Activated CD4-positive, alpha-beta memory T cell treated with anti-CD3 and anti-CD28 coated beads, Interleukin-2, amount 10 ng/mL, durations not matched to agents 7 days and 5 days (primary cell): ENCODE results near the gene CDC42BPG. TPM values are rescaled to one million over a fixed set of nuclear protein-coding genes. Genes with fewer than 3 reads are reported as not detected.

Experiments used
- CTCF ChIA-PET: fragments of 350-600 bp; sonication (Branson Sonifier 250); formaldehyde crosslinking; loops from one replicate; lab custom pipeline; 2021; ENCODE audit warnings: antibody characterized with exemption, inconsistent platforms; lab: Charles Lee
- POLR2A ChIA-PET: fragments of 350-600 bp; sonication (Branson Sonifier 250); formaldehyde crosslinking; loops from one replicate; lab custom pipeline; 2021; ENCODE audit warnings: antibody characterized with exemption; lab: Charles Lee
- DNase-seq: peaks from one replicate; pipeline ENCODE4 v3.0.0-alpha.2; 2020
- H3K27ac Mint-ChIP-seq: one replicate; pipeline ENCODE4 v1.8.0; 2021; ENCODE audit warnings: mild to moderate bottlenecking, mixed read lengths
- H3K27me3 Mint-ChIP-seq: one replicate; pipeline ENCODE4 v1.8.0; 2021; ENCODE audit warnings: mixed read lengths
- H3K36me3 Mint-ChIP-seq: one replicate; pipeline ENCODE4 v1.8.0; 2021; ENCODE audit warnings: low read depth, mixed read lengths
- H3K4me1 Mint-ChIP-seq: one replicate; pipeline ENCODE4 v1.8.0; 2021; ENCODE audit warnings: mixed read lengths
- H3K4me3 Mint-ChIP-seq: one replicate; pipeline ENCODE4 v1.8.0; 2021; ENCODE audit warnings: mild to moderate bottlenecking, mixed read lengths
- H3K9me3 Mint-ChIP-seq: one replicate; pipeline ENCODE4 v1.8.0; 2021; ENCODE audit warnings: mixed read lengths
- total RNA-seq, 2 experiments: library from RNA; stranded (reverse); gene quantifications; one replicate each; pipeline ENCODE4 v1.2.3, GENCODE V29; 2021

Gene CDC42BPG
- total RNA-seq, 2 experiments from 2014 or later = 0.65 to 0.70 TPM

DNA sequence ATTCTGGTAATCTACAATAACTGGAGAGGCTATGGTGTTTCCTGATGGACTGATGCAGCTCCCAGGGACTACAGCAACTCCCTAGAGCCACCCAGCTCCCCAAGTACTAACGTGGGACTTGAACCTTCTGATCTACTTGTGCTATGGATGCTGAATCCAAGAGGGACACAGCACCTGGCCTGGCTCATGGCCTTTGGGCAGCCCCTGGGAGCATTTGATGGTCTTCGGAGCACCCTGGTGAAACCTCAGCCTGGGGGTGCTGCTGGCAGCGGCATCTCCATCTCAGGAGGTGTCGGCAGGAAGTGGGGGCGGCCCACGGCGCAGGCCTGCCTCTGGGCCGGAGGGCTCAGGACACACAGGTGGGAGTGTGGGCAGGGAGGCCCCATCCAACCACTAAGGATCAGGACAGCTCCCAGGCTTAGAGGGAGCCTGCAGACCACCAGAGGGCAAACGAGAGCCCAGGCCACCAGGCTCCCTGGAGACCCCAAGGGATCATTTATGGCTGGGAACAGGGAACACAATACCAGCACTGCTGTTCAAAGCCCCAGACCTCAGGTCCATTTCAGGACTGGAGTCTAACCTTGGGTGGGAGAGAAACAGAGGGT is 25.2 kb upstream of the CDC42BPG start:
- DNase-seq = no peak
- ChIA-PET CTCF (interaction anchor here (1.9 to 30.8 kb wide), 4 partner anchors 10 to 20 kb away, joined by 7 to 957 read pairs (median 33); partner anchors contain the start of gene EHD1), POLR2A (interaction anchor here (0.7 to 28.1 kb wide), 7 partner anchors 8 to 393 kb away, joined by 3 to 1068 read pairs (median 4); partner anchors contain the start of genes EHD1 and SYVN1)
- Mint-ChIP-seq H3K9me3 (no peaks in the 10 kb centered on the region), H3K4me3 (peak overlapping the region; percentile 59), H3K4me1 (peaks cover 87% of the 10 kb centered on the region), H3K36me3 (peaks cover 70% of the 10 kb centered on the region), H3K27me3 (no peaks in the 10 kb centered on the region), H3K27ac (peak overlapping the region; percentile 86)

DNA sequence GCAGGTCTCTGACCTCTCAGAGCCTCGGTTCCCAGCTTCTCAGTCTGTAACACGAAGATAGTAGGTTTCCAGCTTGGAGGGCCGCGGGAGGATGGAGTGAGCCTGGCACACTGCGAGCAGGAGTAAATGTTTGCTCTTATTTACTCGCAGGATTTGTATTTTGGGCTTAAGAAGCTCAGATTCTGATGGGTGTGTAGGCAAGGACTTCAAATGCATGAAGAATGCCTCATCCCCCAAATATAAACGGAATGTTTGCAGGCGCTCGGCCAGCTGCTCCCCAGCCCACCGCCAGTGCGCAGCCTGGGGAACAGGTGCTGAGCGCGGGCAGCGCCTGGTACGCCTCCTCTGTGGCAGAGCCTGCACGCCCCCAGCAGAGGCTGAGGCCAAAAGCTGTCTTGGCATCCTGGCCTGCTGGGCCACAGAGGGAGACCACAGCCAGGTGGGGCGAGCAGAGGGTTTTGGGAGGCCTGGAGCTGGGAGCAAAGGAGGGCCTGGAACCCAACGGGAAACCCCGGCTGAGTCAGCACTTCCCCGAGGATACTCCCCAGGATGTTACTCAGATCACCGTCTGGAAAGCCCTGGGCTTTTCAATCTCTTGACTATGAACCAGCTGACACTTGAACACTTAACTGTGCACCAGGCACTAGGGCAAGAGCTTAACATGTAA is 24.6 kb upstream of the CDC42BPG start:
- peak overlapping the region; percentile 86 for H3K27ac Mint-ChIP-seq
- ChIA-PET POLR2A (interaction anchor here (0.7 to 28.1 kb wide), 8 partner anchors 8 to 631 kb away, joined by 3 to 1068 read pairs (median 4); partner anchors contain the start of genes EHD1 and SYVN1), CTCF (interaction anchor here (1.0 to 30.8 kb wide), 5 partner anchors 9 to 25 kb away, joined by 3 to 957 read pairs (median 33); partner anchors contain the start of genes CDC42BPG and EHD1)
- H3K4me1 Mint-ChIP-seq = peaks cover 87% of the 10 kb centered on the region
- no peaks in the 10 kb centered on the region for H3K9me3 Mint-ChIP-seq
- H3K36me3 Mint-ChIP-seq = peaks cover 64% of the 10 kb centered on the region
- H3K4me3 Mint-ChIP-seq = peak overlapping the region; percentile 59
- H3K27me3 Mint-ChIP-seq = no peaks in the 10 kb centered on the region
- no peak for DNase-seq

DNA sequence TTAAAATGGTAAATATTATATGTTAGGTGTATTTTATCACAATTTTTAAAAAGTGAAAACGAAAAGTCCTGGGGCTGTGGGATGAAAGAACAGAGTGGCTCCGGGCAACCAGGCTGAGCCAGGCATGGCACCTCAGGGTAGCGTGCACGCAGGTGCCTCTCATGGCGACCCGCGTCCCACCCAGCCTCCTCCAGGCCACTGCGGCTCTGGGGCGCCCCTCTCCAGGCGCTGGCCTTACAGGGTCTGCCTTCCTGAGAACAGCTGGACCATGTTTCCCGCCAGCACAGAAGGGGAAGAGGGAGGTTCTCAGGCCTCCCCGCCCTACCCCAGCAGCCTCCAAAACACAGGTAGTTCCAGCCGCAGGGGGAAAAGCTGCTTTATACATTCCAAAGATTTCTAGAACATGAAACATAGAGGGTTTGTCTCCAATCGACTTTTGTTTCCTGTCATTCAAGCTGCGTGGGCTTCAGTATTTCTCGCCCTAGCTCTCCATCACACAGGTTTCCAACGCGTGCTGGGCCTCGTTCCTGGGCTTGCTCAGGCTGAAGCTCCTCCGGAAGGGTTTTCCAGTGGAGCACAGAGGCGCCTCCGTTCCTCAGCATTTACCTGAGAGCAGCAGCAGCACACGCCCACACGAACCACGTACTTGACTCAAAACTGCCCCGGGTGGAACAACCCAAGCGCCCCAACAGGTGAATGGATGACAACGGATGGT is 23.5 kb upstream of the CDC42BPG start:
- POLR2A ChIA-PET = interaction anchor here (0.9 to 28.1 kb wide), 4 partner anchors 15 to 632 kb away, joined by 3 to 1068 read pairs (median 164); partner anchors contain the start of gene EHD1
- Mint-ChIP-seq H3K9me3 (no peaks in the 10 kb centered on the region), H3K27me3 (no peaks in the 10 kb centered on the region), H3K4me3 (peak overlapping the region; percentile 59), H3K4me1 (peaks cover 92% of the 10 kb centered on the region), H3K36me3 (peaks cover 61% of the 10 kb centered on the region), H3K27ac (peak overlapping the region; percentile 86)
- CTCF ChIA-PET = interaction anchor here (1.0 to 30.8 kb wide), 5 partner anchors 8 to 24 kb away, joined by 3 to 957 read pairs (median 33); partner anchors contain the start of genes CDC42BPG and EHD1
- DNase-seq = no peak

DNA sequence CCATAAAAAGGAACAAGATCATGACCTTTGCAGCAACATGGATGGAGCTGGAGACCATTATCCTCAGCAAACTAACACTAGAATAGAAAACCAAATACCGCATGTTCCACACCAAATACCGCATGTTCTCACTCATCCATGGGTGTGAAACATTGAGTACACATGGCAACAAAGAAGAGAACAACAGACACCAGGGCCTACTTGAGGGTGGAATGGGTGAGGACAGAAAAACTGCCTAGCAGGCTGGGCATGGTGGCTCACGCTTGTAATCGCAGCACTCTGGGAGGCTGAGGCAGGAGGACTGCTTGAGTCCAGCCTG is 21.7 kb upstream of the CDC42BPG start:
- Mint-ChIP-seq H3K27me3 (no peaks in the 10 kb centered on the region), H3K4me3 (peak overlapping the region; percentile 68), H3K9me3 (no peaks in the 10 kb centered on the region), H3K36me3 (peaks cover 56% of the 10 kb centered on the region), H3K27ac (peak overlapping the region; percentile 98), H3K4me1 (peaks cover 91% of the 10 kb centered on the region)
- ChIA-PET CTCF (interaction anchor here (0.8 to 30.8 kb wide), 3 partner anchors 20 to 148 kb away, joined by 3 to 957 read pairs (median 155); partner anchors contain the start of genes ARL2, CDC42BPG and EHD1), POLR2A (interaction anchor here (1.9 to 28.1 kb wide), 4 partner anchors 13 to 268 kb away, joined by 4 to 1068 read pairs (median 166); partner anchors contain the start of genes EHD1, MAP4K2 and SYVN1)
- DNase-seq = no peak

DNA sequence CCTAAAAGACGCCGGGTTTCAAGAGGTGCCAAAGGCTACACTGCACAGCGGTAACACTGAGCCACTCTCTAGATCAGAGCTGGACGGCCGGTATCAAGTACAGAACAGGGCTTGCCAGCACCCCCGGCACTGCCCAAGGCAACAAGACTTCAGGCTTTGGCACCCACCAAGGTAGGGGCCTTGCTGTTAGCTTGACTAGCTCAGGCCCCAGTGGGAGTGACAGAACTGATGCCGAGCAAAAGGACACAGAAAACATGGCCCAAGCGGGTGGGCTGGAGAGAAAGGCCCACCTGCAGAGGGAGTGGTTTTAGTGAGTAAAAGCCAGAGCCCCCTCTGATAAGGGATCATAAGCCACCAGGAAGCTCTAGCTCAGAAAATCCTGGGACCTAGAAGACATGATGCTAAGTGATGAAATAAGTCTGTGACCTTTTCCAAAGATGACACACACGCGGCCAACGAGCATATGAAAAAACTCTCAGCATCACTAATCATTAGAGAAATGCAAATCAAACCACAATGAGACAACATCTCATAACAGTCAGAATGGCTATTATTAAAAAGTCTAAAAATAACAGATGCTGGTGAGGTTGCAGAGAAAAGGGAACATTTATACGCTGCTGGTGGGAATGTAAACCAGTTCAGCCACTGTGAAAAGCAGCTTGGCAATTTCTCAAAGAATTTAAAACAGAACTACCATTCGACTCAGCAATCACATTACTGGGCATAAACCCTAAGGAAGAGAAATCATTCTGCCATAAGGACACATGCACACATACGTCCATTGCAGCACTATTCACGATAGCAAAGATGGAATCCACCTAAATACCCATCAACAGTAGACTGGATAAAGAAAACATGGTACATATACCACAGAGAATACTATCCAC is 21.1 kb upstream of the CDC42BPG start:
- no peak for DNase-seq
- POLR2A ChIA-PET = interaction anchor here (0.9 to 28.1 kb wide), 10 partner anchors 12 to 749 kb away, joined by 3 to 1068 read pairs (median 4); partner anchors contain the start of genes ARL2, CDC42BPG, EHD1 and MAP4K2
- Mint-ChIP-seq H3K36me3 (peaks cover 58% of the 10 kb centered on the region), H3K27me3 (no peaks in the 10 kb centered on the region), H3K27ac (peak overlapping the region; percentile 98), H3K4me1 (peaks cover 92% of the 10 kb centered on the region), H3K9me3 (no peaks in the 10 kb centered on the region), H3K4me3 (peak overlapping the region; percentile 68)
- CTCF ChIA-PET = interaction anchor here (0.8 to 30.8 kb wide), 3 partner anchors 19 to 149 kb away, joined by 3 to 957 read pairs (median 155); partner anchors contain the start of genes ARL2, CDC42BPG and EHD1

GRCh38 chr11:64864473-64865285 is 20.2 kb upstream of the CDC42BPG start:
- Mint-ChIP-seq H3K4me3 (peak overlapping the region; percentile 68), H3K27ac (peak overlapping the region; percentile 98), H3K27me3 (no peaks in the 10 kb centered on the region), H3K36me3 (peaks cover 60% of the 10 kb centered on the region), H3K9me3 (no peaks in the 10 kb centered on the region), H3K4me1 (peaks cover 92% of the 10 kb centered on the region)
- POLR2A ChIA-PET = interaction anchor here (0.5 to 28.1 kb wide), 12 partner anchors 11 to 750 kb away, joined by 3 to 1068 read pairs (median 4); partner anchors contain the start of genes ARL2, CDC42BPG, EHD1 and MAP4K2
- CTCF ChIA-PET = interaction anchor here (1.0 to 30.8 kb wide), 4 partner anchors 18 to 563 kb away, joined by 3 to 957 read pairs (median 79); partner anchors contain the start of genes CDC42BPG and EHD1
- no peak for DNase-seq

- peak overlapping the region; percentile 68 for H3K4me3 Mint-ChIP-seq
- H3K27ac Mint-ChIP-seq = peak overlapping the region; percentile 98
- POLR2A ChIA-PET = interaction anchor here (0.5 to 28.1 kb wide), 8 partner anchors 11 to 751 kb away, joined by 3 to 1068 read pairs (median 4); partner anchors contain the start of genes EHD1, PRDX5, SYVN1 and TRMT112
- DNase-seq = no peak
- H3K9me3 Mint-ChIP-seq = no peaks in the 10 kb centered on the region
- CTCF ChIA-PET = interaction anchor here (1.0 to 30.8 kb wide), 4 partner anchors 18 to 563 kb away, joined by 3 to 957 read pairs (median 79); partner anchors contain the start of genes CDC42BPG and EHD1
- peaks cover 60% of the 10 kb centered on the region for H3K36me3 Mint-ChIP-seq
- H3K4me1 Mint-ChIP-seq = peaks cover 92% of the 10 kb centered on the region
- no peaks in the 10 kb centered on the region for H3K27me3 Mint-ChIP-seq
Measured at GRCh38 chr11:64864135-64864472, 19.7 kb upstream of the CDC42BPG start.

- H3K9me3 Mint-ChIP-seq = no peaks in the 10 kb centered on the region
- H3K27ac Mint-ChIP-seq = peak overlapping the region; percentile 98
- H3K27me3 Mint-ChIP-seq = no peaks in the 10 kb centered on the region
- H3K4me1 Mint-ChIP-seq = peaks cover 92% of the 10 kb centered on the region
- ChIA-PET POLR2A (interaction anchor here (1.0 to 28.1 kb wide), 7 partner anchors 10 to 751 kb away, joined by 3 to 1068 read pairs (median 6); partner anchors contain the start of genes EHD1, PRDX5, SYVN1 and TRMT112), CTCF (interaction anchor here (1.0 to 30.8 kb wide), 5 partner anchors 13 to 562 kb away, joined by 3 to 957 read pairs (median 3); partner anchors contain the start of genes CDC42BPG and EHD1)
- H3K36me3 Mint-ChIP-seq = peaks cover 61% of the 10 kb centered on the region
- H3K4me3 Mint-ChIP-seq = peak overlapping the region; percentile 68
- no peak for DNase-seq
Measured at GRCh38 chr11:64863391-64864060, 19.1 kb upstream of the CDC42BPG start.

DNA sequence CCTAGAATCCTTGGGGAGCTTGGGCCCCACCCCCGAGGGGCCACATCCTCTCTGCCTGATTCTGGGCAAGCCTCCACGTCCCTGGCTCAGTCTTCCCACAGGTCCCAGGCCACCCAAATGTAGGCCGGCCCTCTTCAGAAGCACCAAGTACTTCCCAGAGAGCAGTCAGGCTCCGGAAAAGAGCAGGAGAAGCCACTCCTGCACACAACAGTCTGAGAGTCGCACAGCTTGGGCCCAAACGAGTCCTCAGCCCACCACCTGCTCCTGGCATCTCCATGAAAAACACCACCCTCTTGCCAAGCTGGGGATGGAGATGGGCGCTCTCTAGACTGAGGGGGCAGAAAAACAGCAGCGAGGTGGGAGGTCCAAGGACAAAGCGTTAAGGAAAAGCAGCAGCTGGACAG is 18.5 kb upstream of the CDC42BPG start:
- Mint-ChIP-seq H3K9me3 (no peaks in the 10 kb centered on the region), H3K27ac (peak overlapping the region; percentile 98), H3K4me1 (peaks cover 92% of the 10 kb centered on the region), H3K36me3 (peaks cover 60% of the 10 kb centered on the region), H3K27me3 (no peaks in the 10 kb centered on the region), H3K4me3 (peak overlapping the region; percentile 49)
- DNase-seq = no peak
- ChIA-PET POLR2A (interaction anchor here (1.8 to 28.1 kb wide), 3 partner anchors 10 to 118 kb away, joined by 7 to 1068 read pairs (median 324); partner anchors contain the start of gene EHD1), CTCF (interaction anchor here (1.2 to 30.8 kb wide), 4 partner anchors 9 to 24 kb away, joined by 3 to 957 read pairs (median 82); partner anchors contain the start of genes CDC42BPG and EHD1)
